H54 (cell line): ENCODE results near the gene SLFN13.
"Not testable (repeated sequence)": the region's sequence is repeated elsewhere in the genome, so short reads cannot be mapped to it uniquely, and the experiment has no call there.

Experiments
- DNase-seq: peaks from one replicate; pipeline ENCODE4 v3.0.0; 2011; ENCODE audit warnings: low spot score, mixed read lengths; ENCODE audit not compliant: insufficient read length
- FAIRE-seq: peaks from 3 replicates; lab custom pipeline; 2011; peaks lifted over from hg19 to GRCh38; lab: Jason Lieb, UNC
- POLR2A ChIP-seq: IDR thresholded peaks from 2 replicates; pipeline ENCODE4 v1.6.1; 2011; ENCODE audit warnings: low read depth, mild to moderate bottlenecking, low read length

Gene SLFN13

GRCh38 chr17:35407531-35407930 lies 41.0 kb downstream of the SLFN13 start:
- DNase-seq, result no peak
- FAIRE-seq, result no peak
- TF ChIP-seq POLR2A, result no peak

- no peak for FAIRE-seq
- DNase-seq, result no peak
- no peak for TF ChIP-seq POLR2A
Observed at GRCh38 chr17:35406568-35406967, 42.0 kb downstream of the SLFN13 start.

DNA sequence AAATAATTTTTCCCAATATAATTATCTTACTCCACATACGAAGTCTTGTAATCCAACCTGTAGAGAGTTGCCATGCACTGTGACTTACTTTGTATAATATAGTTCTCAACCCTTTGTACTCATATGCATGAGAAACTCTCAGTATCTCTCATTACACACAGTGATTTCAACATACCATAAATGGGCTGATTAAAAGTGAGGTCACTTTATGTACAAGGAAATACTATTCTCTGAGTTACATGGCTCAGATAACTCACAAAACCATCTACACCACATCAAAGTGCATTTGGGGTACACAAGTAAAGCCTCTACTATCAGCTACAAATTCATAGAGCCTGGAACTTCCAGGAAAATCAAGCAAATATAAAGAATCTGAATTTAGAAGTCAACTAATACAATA lies 44.2 kb downstream of the SLFN13 start:
- no peak for TF ChIP-seq POLR2A
- DNase-seq (no peak), FAIRE-seq (no peak)

DNA sequence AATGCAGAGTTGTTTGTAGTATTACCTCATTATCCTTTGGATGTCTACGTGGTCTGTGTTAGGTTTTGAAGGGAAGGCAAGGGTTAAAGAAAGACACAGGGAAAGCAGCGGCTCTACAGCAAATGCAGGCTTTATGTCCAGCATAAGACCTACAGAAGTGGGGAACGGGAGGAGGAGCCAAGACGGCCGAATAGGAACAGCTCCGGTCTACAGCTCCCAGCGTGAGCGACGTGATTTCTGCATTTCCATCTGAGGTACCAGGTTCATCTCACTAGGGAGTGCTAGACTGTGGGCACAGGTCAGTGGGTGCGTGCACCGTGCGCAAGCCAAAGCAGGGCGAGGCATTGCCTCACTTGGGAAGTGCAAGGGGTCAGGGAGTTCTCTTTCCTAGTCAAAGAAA lies 54.8 kb downstream of the SLFN13 start:
- DNase-seq, FAIRE-seq: not testable (repeated sequence)

DNA sequence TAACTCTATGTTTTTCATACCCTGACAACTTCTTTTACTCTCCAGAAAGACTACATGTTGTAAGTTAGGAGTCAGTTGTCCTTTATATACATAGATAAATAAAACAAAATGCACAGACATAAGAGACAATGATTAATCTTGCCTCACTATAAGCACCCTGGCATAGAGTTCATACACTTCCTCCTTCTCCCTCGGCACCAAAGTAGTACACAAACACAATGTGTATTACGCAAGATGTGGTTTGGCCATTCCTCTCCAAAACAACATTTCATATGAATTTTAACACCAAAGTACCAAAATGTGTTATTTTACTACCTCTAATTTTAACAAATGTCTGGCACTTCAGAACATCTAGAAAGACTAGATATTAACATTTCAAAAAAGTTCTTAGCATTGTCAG lies 57.9 kb downstream of the SLFN13 start:
- DNase-seq, result no peak
- no peak for FAIRE-seq
- no peak for TF ChIP-seq POLR2A

- DNase-seq (no peak), FAIRE-seq (no peak)
- no peak for TF ChIP-seq POLR2A
Observed at GRCh38 chr17:35390156-35390555, 58.4 kb downstream of the SLFN13 start.

DNA sequence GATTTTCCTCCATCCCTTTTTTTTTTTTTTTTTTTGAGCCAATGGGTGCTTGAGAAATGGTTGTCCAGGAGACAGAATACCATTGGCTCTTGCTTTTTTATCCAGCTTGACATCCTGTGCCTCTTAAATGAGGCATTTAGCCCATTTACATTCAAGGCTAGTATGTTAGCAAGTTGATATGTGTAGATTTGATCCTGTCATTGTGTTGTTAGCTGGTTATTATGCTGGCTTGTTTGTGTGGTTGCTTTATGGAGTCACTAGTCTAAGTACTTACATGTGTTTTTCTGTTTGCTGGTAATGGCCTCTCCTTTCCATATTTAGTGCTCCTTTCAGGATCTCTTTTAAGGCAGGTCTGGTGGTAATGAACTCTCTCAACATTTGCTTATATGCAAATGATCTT lies 61.1 kb downstream of the SLFN13 start:
- TF ChIP-seq POLR2A, result no peak
- DNase-seq (no peak), FAIRE-seq (no peak)
